RKO (cell line): ENCODE results near the gene GSE1.

Experiments used
- DNase-seq: peaks from one replicate; pipeline ENCODE4 v3.0.0-alpha.2; 2016; ENCODE audit warnings: low spot score

Gene GSE1

DNA sequence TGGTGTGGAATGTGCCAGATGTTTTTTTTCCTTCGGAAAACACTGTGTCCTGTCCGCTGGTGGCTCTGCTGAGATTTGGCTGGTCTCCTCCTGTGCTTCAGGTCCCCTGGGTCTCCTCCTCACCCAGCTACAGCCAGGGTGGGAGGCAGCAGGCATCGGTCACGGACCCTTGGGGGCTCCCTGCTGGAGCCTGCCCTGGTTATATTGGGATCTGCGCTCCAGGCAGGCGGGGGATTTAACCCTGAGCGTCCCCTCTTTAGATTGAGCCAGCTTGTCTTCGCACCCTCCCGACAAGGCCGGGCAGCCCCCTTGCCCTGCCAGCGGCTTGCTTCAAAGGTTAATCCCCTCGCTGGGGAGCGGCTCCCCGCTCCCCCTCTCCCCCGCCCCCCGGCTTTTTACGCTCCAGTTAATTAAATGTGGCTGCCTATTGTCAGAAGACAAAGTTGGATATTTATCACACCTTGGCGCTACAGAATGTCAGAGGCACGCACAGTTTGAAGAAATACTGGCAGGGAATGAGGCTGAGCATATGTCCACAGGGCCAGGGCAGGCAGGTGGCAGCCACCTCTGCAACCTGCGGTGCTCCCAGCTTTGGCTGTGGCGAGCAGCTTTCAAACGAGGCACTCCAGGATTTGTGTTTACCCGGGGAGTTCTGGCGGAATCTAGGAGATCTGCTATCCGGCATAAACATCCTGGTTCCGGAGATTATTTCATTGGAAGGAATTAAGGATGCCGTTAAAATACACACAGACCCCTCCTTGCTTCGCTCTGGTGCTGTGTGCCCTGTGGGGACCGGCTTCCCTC lies 38.2 kb upstream of the GSE1 start:
- no peak for DNase-seq

DNA sequence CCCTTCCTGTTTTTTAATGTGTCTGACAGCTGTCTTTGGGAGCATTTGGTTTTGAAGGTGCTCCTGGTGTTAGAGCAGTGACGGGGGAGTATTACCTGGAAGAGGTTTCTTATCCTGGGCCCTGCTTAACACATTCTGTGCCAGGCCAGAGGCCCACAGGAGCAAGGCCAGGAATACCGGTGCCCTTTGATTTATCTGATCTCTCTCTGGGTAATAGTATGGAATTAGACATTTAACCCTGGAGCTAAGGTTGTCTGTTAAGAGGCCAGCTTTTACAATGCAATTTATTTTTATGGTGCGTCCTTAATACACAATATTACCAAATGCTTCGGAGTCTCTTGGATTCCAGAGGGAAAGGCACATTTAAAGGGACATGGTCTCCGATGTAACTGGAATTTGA lies 37.2 kb upstream of the GSE1 start:
- DNase-seq = no peak

DNA sequence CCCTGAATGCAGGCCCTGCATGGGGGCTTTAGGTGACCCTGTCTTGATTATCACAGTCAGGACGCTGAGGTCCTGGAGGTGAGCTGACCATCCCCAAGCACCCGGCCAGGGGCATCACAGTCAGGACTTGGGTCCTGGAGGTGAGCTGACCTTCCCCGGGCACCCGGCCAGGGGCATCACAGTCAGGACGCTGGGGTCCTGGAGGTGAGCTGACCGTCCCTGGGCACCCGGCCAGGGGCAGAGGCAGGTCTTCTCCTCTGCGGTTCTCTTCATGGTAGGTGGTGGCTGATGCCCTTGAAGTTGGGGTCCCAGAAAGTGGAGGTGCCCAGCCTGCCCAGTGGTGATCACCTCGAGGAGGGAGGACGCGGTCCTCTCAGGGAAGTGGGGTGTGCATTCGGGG lies 36.2 kb upstream of the GSE1 start:
- DNase-seq = no peak

DNA sequence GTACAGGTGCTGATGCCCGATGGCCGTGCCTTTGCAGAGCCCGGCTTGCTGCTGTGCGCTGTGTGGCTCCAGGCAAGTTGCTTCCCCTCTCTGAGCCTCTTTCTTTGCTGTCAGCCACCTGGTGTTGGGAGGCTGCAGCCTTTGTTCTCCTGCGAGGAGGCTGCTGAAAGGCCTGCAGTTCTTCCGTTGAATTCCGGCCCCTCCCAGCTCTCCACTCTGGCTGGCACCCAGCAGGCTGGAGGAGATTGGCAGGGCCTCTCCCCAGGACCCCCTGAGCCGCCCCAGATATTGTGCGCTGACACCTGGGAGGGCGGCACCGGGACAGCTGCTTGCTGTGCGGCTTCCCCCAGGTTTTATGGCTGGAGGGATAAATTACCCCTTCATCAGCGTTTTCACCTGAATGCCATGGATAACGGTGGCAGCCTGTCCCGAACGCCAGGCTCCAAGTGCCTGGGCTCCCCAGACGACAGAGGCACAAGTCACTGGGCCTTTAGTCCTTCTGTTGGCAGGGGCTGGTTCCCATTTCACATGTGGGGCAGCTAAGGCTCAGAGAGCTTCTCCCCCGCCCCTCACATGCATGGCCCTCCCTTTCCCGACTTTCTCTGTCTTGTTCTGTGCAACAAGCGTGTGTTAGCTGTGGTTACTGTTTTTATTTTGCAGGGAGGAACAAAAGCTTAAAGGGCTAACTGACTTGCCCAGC lies 35.1 kb upstream of the GSE1 start:
- DNase-seq = no peak

DNA sequence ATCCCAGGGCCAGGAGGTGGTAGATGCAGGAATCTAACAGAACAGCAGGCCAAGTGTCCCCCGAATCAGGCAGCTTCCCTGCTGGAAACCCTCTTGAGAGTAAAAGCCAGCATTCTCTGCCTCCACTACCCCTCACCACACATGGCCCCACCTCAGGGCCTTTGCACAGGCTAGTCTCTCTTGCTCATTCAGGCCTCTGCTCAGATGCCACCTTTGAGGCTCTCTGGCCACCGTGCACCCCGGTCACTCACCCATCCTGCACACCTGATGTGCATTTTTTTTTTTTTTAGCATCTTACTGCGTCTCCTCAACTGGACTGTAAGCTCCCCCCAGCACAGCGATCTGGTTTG lies 34.5 kb upstream of the GSE1 start:
- DNase-seq = no peak

DNA sequence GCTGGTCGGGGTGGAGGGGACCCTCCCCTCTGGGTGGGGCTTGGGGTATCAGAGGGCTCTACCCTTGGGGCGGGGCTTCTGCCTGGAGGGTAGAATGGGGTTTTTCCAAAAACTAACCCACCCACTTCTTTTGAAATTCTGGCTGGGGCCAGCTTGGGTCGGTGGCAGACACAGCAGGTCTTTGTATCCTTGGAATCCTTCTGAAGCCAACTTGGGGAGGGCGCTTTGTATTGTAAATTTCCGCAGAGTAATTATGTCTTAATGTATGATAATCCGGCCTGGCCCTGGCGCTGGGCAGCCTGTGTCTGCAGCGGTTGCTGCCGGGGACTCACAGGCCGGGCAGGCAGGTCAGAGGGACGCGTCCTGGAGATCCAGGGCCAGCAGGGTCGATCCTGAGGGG lies 33.9 kb upstream of the GSE1 start:
- DNase-seq = no peak

DNA sequence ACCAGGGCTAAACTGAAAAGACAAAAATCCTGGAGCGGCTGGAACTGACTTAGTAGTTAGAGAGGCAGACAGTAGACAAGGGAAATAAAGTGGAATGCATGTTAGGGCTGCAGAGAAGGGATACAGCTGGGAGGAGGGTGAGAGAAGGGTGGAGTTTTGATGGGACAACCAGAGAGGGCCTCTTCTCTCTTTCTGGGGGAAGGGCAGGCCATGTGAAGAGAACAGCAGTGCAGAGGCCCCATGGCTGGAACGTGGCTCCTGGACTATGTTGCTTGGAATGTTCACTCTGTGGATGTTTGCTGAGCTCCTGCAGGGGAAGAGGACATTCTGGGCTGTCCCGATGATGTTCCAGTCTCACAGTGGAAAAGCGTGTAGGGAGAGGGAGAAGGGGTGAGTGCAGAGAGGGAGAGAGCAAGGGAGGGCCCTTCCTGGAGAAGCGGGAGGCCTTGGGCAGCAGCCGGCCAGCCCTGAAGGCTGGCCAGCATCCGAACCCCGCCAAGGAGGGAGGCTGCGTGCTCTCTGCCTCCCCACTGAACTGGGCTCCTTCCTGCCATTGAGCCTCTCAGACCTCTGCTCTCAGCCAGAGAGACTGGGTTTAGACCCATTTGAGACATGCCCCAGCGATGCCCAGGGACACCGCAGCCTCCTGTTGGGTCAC lies 33.1 kb upstream of the GSE1 start:
- no peak for DNase-seq

DNA sequence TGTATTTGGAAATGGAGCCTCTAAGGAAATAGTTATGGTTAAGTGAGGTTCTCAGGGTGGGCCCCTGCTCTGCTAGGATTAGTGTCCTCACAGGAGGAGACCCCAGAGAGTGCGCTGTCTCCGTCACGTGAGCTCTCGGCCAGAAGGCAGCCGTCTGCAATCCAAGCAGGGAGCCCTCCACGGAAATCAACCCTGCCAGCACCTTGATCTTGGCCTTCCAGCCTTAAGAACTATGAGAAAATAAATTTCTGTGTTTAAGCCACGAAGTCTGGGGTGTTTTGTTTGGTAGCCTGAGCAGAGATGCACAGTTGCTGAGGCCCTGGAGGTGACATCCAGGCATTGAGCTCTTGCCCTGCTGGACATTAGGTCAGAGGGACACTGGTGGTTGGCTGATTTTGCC lies 32.4 kb upstream of the GSE1 start:
- DNase-seq = no peak

DNA sequence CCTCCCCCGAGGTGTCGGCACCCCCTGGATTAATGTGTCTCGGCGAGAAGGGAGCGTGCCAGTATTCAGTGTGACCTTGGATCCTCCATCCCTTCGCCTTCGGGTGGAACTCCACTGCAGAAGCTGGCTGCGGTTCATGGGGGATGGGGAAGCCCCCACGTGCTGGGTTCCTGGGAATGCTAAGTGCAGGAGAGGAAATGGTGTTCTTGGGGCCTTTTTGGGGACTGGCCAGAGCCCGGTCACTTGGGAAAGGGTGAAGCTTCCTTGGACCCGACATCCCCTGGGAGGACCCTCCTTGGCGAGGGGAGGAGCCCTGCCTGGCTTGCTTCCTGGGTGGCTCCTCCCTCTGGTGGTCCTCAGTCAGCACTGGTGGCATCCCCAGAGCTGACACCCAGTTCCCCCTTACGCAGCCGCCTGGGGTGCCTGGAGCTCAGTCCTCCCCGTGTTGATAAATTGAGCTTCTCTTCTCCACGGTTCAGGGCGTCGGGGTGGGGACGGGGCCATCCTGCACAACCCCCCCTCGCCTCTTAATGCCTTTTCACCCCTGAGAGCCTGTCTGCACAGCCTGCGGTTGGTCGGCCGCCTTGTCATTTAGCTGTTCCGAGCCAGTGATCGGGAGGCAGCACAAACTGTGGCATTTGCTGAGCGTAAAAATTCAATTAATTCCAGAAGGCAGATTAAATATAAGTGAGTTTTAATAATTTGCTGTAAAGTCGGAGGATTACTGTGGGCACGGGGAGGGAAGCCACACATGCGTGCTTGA lies 30.7 kb upstream of the GSE1 start:
- DNase-seq = no peak

DNA sequence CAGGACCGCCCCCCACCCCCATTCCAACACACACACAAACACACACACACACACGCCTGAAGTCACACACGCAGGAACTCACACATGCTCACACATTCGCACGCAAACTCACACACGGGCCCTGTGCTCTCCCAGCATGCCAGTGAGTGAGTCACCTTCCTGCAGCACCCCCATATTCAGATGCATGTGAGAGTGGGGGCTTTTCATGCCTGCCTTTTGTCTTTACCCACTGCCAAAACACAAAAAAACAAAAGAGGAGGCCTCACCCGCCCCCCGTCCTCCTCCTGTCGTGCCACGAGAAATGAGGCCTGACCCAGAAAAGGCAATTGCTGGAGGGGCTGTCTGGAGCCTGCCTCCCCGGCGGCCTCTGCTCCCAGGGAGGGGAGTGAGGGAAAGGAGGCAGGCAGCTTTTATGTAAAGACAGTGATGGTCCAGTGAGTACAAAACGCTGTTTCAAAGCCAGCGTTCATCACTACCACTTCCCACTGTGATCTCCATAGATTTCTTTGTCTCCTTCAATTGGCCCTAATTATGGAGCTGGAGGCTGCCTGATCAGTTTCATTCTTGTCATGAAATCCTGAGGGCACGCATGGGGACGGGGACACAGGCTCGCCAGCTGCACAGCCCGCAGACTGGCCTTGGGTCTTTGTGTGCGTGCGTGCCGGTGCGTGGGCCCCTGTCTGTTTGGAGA lies 29.5 kb upstream of the GSE1 start:
- no peak for DNase-seq

DNA sequence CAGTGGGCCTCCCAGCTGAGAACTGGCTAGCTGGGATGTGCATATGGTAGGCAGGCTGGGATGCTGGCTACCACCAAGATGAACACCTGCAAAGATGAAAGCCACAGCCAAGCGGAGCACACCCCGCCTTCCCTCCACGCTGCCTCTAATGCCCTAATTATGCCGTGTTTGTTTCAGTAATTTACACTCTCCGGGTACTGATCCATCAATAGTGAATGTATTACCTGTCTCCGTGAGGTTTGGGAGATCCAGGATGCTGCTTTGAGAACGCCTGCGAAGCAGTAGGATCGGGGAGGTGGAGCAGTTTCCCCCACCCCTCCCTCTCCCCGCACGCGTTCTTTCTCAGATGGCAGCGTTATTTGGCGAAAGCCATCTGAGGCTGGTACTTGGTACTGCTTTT lies 28.9 kb upstream of the GSE1 start:
- no peak for DNase-seq

DNA sequence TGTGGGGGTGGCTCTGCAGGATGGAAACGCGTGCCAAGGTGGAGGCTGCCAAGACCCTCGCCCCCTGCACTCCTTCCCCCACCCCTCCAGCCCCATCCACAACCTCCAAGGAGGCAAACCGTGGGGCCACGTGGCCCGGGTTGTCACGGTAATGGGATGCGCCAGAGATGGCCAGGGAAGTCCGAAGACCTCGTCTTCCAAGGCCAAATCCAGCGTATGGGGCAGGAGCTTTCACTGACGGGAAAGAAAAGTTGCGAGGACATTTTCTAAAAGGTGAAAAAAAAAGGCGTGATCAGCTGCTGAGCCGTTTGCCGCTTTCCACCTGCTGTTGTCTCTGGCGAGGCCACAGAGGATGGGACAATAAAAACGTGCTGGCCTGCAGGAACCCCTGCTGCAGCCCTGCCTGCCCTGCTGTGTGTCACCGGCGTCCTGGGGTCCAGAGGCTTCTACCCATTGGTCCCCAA lies 28.3 kb upstream of the GSE1 start:
- no peak for DNase-seq

DNA sequence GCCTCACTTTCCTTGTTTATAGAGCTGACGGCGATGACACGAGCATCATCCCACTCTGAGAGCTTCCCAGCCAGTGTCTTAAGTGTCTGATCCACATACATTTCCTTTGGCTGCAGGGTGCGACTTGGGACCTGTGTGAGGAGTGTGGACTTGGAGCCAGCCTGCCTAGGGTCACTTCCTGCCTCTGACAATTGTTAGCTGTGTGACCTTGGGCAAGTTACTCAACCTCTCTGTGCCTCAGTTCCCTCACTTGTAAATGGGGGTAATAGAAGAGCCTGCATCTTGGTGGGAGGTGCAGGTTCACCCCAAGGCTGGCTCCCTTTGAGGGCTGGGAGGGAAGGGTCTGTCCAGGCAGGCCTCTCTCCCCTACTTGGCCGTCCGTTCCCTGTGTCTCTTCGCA lies 27.4 kb upstream of the GSE1 start:
- DNase-seq = no peak

DNA sequence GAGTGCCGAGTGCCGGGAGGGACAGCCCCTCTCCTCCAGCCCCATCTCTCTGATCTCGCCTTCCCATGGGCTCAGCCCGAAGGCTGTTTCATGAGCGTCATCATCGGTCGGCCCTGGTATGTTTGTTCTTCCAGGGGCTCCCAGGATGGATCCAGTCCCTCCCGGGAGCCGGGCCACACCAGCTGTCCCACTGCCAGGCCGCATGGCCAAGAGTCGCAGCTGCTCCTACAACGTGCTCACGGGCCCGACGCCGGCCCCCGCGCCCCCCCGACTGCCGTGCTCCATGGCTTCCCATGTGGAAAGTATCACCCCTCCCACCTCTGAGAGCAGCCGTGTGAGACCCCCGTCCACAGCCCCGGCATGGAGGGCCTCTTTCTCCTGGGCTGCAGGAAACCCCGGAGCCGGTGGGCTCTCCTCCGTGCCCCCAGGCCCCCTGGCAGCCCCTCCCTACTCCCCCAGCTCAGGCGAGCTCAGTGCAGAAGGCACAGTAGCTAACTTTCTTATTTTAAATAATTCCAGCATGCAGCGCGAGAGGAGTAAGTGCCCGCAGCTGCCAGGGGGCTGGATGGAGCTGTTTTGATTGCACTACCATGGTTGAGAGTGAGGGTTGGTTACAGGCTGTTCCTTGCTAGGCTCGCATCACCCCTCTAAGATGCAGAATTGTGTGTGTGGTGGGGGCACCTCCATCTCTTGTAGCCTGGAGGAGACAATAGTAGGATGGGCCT lies 26.6 kb upstream of the GSE1 start:
- no peak for DNase-seq

DNA sequence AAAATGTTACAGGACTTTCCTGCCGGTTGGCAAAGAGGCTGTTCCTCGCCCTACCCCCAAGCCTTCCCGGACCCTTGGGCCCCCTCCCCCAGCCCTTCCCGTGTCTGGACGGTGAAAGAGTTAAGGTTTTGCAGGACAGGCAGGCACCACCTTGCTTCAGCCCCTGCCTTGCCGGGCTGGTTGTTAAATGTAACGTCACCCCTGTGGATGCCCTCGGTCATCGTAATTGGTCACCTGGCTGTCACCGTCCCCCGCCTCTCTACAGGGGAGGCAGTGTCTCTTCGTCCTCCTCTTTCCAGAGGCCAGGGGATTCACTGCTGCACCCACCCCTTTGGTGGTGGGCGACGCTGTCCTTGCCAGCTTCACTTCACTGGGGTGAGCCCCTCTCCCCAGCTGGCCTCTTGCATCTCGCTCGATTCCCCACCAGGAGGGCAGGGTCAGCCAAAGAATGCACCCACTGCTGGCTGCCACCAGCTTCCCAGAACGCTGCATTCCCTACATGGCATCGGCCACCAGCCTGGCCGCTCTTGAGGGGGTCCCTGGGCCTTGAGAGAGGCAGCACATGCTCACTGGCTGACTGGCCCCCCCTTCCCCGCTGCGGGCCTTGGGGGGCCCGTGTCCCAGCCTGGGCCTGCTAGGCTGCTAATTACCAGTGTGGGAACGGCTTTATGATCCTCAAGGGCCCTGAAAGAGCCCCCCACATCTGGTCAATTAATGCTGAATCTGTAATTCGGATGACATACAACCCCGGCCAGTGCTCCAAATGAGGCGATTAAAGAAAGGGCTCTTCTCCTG lies 25.2 kb upstream of the GSE1 start:
- no peak for DNase-seq

DNA sequence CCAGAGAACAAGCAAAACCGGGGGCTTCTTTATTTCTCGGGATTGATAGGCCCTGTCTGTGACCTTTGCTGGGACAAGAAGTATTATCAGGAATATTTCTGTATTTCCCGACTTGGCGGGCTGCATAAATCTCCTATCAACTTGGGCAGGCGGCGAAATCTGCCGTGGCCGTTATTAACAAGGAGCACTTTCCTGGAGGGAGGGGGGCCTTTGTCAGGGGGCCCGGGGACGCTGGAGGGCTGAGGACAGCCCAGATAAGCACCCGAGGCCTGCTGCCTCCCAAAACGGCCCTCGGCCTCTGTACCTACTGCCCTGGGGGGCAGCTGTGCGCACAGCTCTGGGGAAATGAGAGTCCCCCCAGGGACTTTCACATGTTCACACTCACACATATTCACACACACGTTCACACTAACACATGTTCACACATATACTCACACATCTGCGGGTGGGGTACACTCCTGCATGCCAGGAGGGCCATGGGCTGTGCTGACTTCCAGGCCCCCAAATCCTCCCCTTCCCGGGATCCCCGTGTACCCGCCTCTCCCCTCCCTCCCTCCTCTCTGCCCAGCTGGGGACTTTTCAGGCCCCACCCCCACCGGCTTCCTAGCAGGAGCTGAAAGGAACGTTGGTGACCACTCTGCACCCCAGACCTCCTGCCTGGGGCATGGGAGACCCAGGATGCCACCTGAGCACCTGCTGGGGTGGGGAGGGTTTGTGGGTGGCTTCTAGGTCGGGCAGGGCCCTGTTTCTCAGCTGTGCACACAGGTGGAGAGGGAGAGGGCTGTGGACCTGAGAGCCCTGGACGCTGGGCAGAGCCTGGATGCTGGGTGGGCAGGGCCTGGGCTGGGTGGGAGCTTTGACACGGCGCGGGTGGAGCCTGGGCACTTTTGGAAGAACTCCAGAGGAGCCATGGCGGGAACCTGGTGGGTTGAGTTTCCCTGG lies 24.3 kb upstream of the GSE1 start:
- no peak for DNase-seq

DNA sequence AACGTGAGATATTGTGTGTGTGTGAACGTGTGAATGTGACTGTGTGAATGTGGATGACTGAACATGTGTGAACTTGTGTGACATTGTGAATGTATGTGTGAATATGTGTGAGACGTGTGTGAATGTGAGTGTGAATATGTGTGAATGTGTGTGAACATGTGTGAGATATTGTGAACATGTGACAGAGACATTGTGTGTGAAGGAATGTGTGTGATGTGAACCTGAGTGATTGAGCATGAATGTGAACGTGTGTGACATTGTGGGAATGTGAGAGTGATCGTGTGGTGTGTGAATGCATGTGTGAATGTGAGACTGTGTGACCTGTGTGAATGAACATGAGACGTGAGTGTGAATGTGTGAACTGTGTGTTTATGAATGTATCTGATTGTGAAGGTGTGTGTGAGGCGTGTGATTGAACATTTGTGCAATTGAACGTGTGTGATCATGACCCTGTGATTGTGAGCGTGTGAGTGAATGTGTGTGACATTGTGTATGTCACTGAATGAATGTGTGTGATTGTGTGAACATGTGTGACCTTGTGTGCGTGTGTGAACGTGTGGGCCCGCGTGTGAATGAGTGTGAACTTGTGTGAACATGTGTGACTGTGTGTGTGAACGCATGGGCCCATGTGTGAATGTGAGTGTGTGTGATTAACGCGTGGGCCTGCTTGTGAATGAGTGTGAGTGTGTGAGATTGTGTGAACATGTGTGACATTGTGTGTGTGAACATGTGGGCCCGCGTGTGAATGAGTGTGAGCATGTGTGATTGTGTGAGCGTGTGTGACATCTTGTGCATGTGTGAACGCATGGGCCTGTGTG lies 23.2 kb upstream of the GSE1 start:
- DNase-seq = no peak

DNA sequence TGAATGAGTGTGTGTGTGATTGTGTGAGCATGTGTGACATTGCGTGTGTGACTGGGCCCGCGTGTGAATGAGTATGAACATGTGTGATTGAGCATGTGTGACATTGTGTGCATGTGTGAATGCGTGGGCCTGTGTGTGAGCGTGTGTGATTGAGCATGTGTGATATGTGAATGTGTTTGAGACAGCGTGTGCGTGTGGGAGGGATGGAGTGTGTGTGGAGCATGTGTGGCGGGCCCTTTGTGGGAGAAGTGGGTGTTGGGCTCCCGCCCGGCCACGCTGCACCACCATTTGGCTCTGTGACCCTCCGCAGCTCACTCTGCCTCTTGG lies 22.7 kb upstream of the GSE1 start:
- no peak for DNase-seq

DNA sequence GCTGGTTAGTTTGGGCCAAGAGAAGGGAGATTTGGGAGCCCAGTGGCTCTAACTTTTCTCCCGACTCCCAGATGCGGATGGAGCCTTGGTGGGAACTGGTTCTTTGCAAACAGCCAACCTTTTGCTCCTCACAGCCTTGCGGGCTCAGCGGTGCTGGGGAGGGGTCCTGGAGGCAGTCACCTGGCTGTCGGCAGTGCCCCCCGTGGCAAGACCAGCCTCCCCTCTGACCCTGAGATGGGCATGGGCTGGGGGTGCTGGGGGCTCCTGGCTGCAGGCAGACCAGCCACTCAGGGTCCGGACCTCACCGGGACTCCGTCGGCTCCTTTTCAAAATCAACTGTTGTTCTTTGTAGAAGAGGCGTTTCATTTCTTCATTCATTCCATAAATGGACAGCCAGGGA lies 21.7 kb upstream of the GSE1 start:
- no peak for DNase-seq
